ENCODE results near the gene CD99.
"Not testable (repeated sequence)": the region's sequence is repeated elsewhere in the genome, so short reads cannot be mapped to it uniquely, and the experiment has no call there.

CD99 gene

GRCh38 chrX:2735270-2735669, 44.2 kb downstream of the CD99 start:
- no peaks in the 10 kb centered on the region for H3F3A ChIP-seq (ENCODE audit: insufficient read depth, low read length)
- no peaks in the 10 kb centered on the region for H3K79me2 ChIP-seq (ENCODE audit: insufficient read depth, low read length)
- TF ChIP-seq CTCF (IDR thresholded peaks at IDR 0.05; ENCODE audit: low read length) (no peak), EZH2 (IDR thresholded peaks at IDR 0.05; ENCODE audit: borderline replicate concordance, low read length) (no peak)
- H3K4me2 ChIP-seq (ENCODE audit: low read length) = no peak overlapping the region
- H3K9me2 ChIP-seq (ENCODE audit: low read depth, low read length) = no peaks in the 10 kb centered on the region
- no peaks in the 10 kb centered on the region for H4K20me1 ChIP-seq (ENCODE audit: insufficient read depth, low read length)
- no peak overlapping the region for H3K9ac ChIP-seq (ENCODE audit: low read length)
- no peak overlapping the region for H3K4me3 ChIP-seq (ENCODE audit: low read depth, low read length, poor library complexity, severe bottlenecking)
- H2AFZ ChIP-seq (ENCODE audit: low read length) = no peak overlapping the region
- H3K36me3 ChIP-seq (ENCODE audit: insufficient read depth, low read length) = peaks cover 17% of the 10 kb centered on the region
- H3K27me3 ChIP-seq (ENCODE audit: insufficient read depth, low read length) = peaks cover 4% of the 10 kb centered on the region; the same call in 1 of the 2 replicates
- H3K27ac ChIP-seq (ENCODE audit: low read depth, low read length, poor library complexity, severe bottlenecking) = no peak overlapping the region
- no peaks in the 10 kb centered on the region for H3K4me1 ChIP-seq (ENCODE audit: insufficient read depth, low read length, severe bottlenecking)
- H3K9me3 ChIP-seq (ENCODE audit: low read length) = no peaks in the 10 kb centered on the region

GRCh38 chrX:2740672-2741071, 49.6 kb downstream of the CD99 start:
- H3K9me3 ChIP-seq (ENCODE audit: low read length) = no peaks in the 10 kb centered on the region
- H4K20me1 ChIP-seq (ENCODE audit: insufficient read depth, low read length) = no peaks in the 10 kb centered on the region
- no peak overlapping the region for H3K4me3 ChIP-seq (ENCODE audit: low read depth, low read length, poor library complexity, severe bottlenecking)
- no peak overlapping the region for H3K9ac ChIP-seq (ENCODE audit: low read length)
- no peaks in the 10 kb centered on the region for H3K4me1 ChIP-seq (ENCODE audit: insufficient read depth, low read length, severe bottlenecking)
- H3K27me3 ChIP-seq (ENCODE audit: insufficient read depth, low read length) = no peaks in the 10 kb centered on the region
- H3K36me3 ChIP-seq (ENCODE audit: insufficient read depth, low read length) = 0 out of 2 replicates have a peak, but pooled peaks cover 4% of the 10 kb centered on the region
- TF ChIP-seq EZH2 (IDR thresholded peaks at IDR 0.05; ENCODE audit: borderline replicate concordance, low read length) = no peak
- no peak for TF ChIP-seq CTCF (IDR thresholded peaks at IDR 0.05; ENCODE audit: low read length)
- no peaks in the 10 kb centered on the region for H3K9me2 ChIP-seq (ENCODE audit: low read depth, low read length)
- no peaks in the 10 kb centered on the region for H3F3A ChIP-seq (ENCODE audit: insufficient read depth, low read length)
- no peak overlapping the region for H3K27ac ChIP-seq (ENCODE audit: low read depth, low read length, poor library complexity, severe bottlenecking)
- H3K79me2 ChIP-seq (ENCODE audit: insufficient read depth, low read length) = no peaks in the 10 kb centered on the region
- no peak overlapping the region for H2AFZ ChIP-seq (ENCODE audit: low read length)
- no peak overlapping the region for H3K4me2 ChIP-seq (ENCODE audit: low read length)

GRCh38 chrX:2741386-2741785, 50.3 kb downstream of the CD99 start:
- H3F3A ChIP-seq (ENCODE audit: insufficient read depth, low read length) = no peaks in the 10 kb centered on the region
- H3K9me2 ChIP-seq (ENCODE audit: low read depth, low read length) = no peaks in the 10 kb centered on the region
- TF ChIP-seq EZH2 (IDR thresholded peaks at IDR 0.05; ENCODE audit: borderline replicate concordance, low read length) = no peak
- TF ChIP-seq CTCF (IDR thresholded peaks at IDR 0.05; ENCODE audit: low read length) = no peak
- H3K36me3 ChIP-seq (ENCODE audit: insufficient read depth, low read length) = 0 out of 2 replicates have a peak, but pooled peaks cover 4% of the 10 kb centered on the region
- H3K4me3 ChIP-seq (ENCODE audit: low read depth, low read length, poor library complexity, severe bottlenecking) = no peak overlapping the region
- H3K79me2 ChIP-seq (ENCODE audit: insufficient read depth, low read length) = no peaks in the 10 kb centered on the region
- H3K27me3 ChIP-seq (ENCODE audit: insufficient read depth, low read length) = no peaks in the 10 kb centered on the region
- H2AFZ ChIP-seq (ENCODE audit: low read length) = no peak overlapping the region
- no peaks in the 10 kb centered on the region for H4K20me1 ChIP-seq (ENCODE audit: insufficient read depth, low read length)
- no peak overlapping the region for H3K4me2 ChIP-seq (ENCODE audit: low read length)
- H3K9ac ChIP-seq (ENCODE audit: low read length) = no peak overlapping the region
- no peaks in the 10 kb centered on the region for H3K4me1 ChIP-seq (ENCODE audit: insufficient read depth, low read length, severe bottlenecking)
- H3K27ac ChIP-seq (ENCODE audit: low read depth, low read length, poor library complexity, severe bottlenecking) = no peak overlapping the region
- H3K9me3 ChIP-seq (ENCODE audit: low read length) = no peaks in the 10 kb centered on the region

- H2AFZ ChIP-seq (ENCODE audit: low read length); H3K9me2 ChIP-seq (ENCODE audit: low read depth, low read length); H3F3A ChIP-seq (ENCODE audit: insufficient read depth, low read length); H4K20me1 ChIP-seq (ENCODE audit: insufficient read depth, low read length); H3K4me2 ChIP-seq (ENCODE audit: low read length); H3K4me1 ChIP-seq (ENCODE audit: insufficient read depth, low read length, severe bottlenecking); H3K4me3 ChIP-seq (ENCODE audit: low read depth, low read length, poor library complexity, severe bottlenecking); H3K27ac ChIP-seq (ENCODE audit: low read depth, low read length, poor library complexity, severe bottlenecking); H3K27me3 ChIP-seq (ENCODE audit: insufficient read depth, low read length); H3K36me3 ChIP-seq (ENCODE audit: insufficient read depth, low read length); H3K79me2 ChIP-seq (ENCODE audit: insufficient read depth, low read length); H3K9me3 ChIP-seq (ENCODE audit: low read length); H3K9ac ChIP-seq (ENCODE audit: low read length): not testable (repeated sequence)
Observed at GRCh38 chrX:2746250-2746649, 55.2 kb downstream of the CD99 start.
